ENCODE results near the gene HADHA.

DNA sequence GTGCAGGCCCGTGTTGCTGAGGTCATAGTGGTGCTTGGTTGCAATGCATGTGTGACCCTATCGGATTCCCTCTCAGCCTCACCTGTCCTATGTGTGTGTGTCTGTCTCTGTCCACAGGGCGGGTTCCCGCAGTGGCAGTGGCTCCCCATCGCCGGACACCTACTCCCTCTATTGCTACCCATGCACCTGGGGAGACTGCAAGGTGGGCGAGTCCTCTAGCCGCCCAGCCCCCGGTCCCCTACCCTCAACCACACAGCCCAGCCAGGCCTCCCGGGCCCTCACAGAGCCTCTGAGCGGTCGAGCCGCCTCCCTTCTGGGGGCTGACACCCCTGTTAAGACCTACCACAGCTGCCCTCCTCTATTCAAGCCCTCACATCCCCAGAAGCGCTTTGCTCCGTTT lies 57.3 kb downstream of the HADHA start:
- TF ChIP-seq, protein P1, sequence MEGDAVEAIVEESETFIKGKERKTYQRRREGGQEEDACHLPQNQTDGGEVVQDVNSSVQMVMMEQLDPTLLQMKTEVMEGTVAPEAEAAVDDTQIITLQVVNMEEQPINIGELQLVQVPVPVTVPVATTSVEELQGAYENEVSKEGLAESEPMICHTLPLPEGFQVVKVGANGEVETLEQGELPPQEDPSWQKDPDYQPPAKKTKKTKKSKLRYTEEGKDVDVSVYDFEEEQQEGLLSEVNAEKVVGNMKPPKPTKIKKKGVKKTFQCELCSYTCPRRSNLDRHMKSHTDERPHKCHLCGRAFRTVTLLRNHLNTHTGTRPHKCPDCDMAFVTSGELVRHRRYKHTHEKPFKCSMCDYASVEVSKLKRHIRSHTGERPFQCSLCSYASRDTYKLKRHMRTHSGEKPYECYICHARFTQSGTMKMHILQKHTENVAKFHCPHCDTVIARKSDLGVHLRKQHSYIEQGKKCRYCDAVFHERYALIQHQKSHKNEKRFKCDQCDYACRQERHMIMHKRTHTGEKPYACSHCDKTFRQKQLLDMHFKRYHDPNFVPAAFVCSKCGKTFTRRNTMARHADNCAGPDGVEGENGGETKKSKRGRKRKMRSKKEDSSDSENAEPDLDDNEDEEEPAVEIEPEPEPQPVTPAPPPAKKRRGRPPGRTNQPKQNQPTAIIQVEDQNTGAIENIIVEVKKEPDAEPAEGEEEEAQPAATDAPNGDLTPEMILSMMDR (IDR thresholded peaks at IDR 0.05): no peak
- TF ChIP-seq POLR2A (IDR thresholded peaks at IDR 0.05): no peak

All from heart left ventricle (tissue), 13 donors.